Mucosa of rectum (tissue), 2 donors: ENCODE data around the gene PPP4R2.

Experiments
- H3K27ac ChIP-seq, 2 donors: one replicate each; pipeline ENCODE4 v1.7.0; 2013; ENCODE audit warnings: inconsistent platforms in 2 of 2, low read depth in 2 of 2, low read length in 2 of 2
- H3K27me3 ChIP-seq, 2 donors: one replicate each; pipeline ENCODE4 v1.7.0; 2013; ENCODE audit warnings: low read length in 2 of 2; ENCODE audit not compliant: control insufficient read depth in 2 of 2, insufficient read depth in 2 of 2
- H3K36me3 ChIP-seq, 2 donors: one replicate each; pipeline ENCODE4 v1.7.0; 2013; ENCODE audit warnings: low read length in 2 of 2; ENCODE audit not compliant: control insufficient read depth in 2 of 2, insufficient read depth in 2 of 2
- H3K4me1 ChIP-seq, 2 donors: one replicate each; pipeline ENCODE4 v1.7.0; 2013; ENCODE audit warnings: low read length in 2 of 2, mild to moderate bottlenecking in 1 of 2; ENCODE audit not compliant: control insufficient read depth in 2 of 2, insufficient read depth in 2 of 2
- H3K4me3 ChIP-seq, 2 donors: one replicate each; pipeline ENCODE4 v1.7.0; 2013; ENCODE audit warnings: low read length in 2 of 2
- H3K9ac ChIP-seq, 2 donors: one replicate each; pipeline ENCODE4 v1.7.0; 2013; ENCODE audit warnings: low read length in 2 of 2, low read depth in 1 of 2, mild to moderate bottlenecking in 1 of 2
- H3K9me3 ChIP-seq, 2 donors: one replicate each; pipeline ENCODE4 v1.7.0; 2013; ENCODE audit warnings: low read length in 2 of 2; ENCODE audit not compliant: control insufficient read depth in 2 of 2
- donor health status: healthy.
- donor health status: Normal muscosa, but diverticular disease.

PPP4R2 gene

DNA sequence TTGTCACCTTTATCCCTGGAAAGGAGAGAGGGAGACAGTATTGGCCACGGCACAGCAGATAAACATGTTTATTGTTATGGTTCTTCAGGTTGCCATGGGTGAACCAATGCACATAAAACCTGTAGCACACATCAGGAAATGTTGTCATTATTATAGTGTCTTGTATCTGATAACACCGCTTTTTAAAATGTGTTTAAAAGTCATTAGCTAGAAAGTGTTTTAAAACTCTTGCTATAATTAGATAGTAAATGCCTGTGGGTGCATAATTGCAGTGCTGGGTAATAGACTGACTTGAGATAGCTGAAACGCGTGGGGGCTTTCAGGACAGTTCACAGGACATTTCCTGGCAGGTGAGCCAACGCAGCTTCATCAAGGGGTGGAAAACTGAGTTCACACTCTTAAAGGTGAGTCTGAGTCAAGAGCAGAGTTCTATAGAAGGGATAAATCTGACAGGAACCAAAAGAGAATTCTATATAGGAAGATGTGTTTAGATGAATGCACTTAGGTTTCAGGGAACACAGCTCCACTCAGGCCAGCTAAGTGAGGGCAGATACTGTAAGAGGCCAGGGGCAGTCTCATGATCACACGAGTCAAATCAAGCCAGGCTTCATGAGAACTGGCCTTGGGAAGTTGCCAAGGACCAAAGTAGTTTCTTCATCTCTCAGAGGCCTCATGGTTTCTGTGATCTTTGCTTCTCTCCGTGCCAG is 35.6 kb upstream of the PPP4R2 start:
- H3K27ac ChIP-seq, result peak overlapping the region; percentile 40 to 52
- H3K9ac ChIP-seq, result no peak overlapping the region
- H3K4me3 ChIP-seq, result no peak overlapping the region
- no peaks in the 10 kb centered on the region for H3K9me3 ChIP-seq
- no peaks in the 10 kb centered on the region for H3K27me3 ChIP-seq
- no peaks in the 10 kb centered on the region for H3K36me3 ChIP-seq
- peaks cover 4 to 18% of the 10 kb centered on the region in 2 donors for H3K4me1 ChIP-seq

DNA sequence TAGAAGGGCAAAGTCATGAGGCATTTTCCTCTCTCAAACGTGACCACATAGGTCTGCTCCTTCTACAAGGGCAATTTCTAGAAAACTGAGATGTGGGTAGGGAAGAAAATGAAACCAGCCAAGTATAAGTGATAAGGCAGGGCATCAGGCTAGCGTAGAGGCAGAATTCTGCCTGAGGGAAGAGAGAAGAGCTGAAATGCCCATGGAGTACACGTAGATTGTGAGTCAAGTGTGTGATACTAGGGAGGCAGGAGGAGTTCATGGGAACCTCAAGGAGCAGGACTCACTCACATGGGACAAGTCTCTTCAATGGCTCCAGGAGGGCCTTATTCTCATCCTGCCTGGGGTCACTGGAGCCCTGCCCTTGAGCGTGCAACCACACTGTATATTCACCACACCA is 34.9 kb upstream of the PPP4R2 start:
- Histone ChIP-seq H3K9ac (no peak overlapping the region), H3K4me3 (no peak overlapping the region), H3K27ac (no peak overlapping the region), H3K36me3 (no peaks in the 10 kb centered on the region), H3K4me1 (peaks cover 4 to 18% of the 10 kb centered on the region in 2 donors), H3K27me3 (no peaks in the 10 kb centered on the region), H3K9me3 (no peaks in the 10 kb centered on the region)

DNA sequence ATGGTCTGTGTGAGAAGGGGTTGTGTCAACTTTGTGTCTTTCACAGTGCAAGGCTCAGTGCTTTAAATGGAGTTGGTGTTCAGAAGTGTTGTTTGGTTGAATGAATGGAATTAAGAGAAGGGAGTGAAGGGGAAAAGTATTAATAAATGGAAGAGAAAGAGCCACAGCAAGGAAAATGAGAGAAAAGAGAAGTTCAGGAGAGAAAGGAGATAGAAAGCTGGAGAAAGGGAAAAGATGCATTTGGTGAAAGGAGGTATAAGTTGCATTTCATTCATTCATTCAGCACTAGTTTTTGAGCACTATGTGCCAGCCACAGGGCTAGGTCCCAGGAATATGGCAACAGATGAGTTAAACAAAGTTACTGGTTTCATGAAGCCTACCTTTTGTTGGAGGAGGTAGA is 34.3 kb upstream of the PPP4R2 start:
- peaks cover 4 to 18% of the 10 kb centered on the region in 2 donors for H3K4me1 ChIP-seq
- H3K4me3 ChIP-seq, result no peak overlapping the region
- H3K36me3 ChIP-seq, result no peaks in the 10 kb centered on the region
- H3K27ac ChIP-seq, result no peak overlapping the region
- no peaks in the 10 kb centered on the region for H3K27me3 ChIP-seq
- H3K9me3 ChIP-seq, result no peaks in the 10 kb centered on the region
- H3K9ac ChIP-seq, result no peak overlapping the region

DNA sequence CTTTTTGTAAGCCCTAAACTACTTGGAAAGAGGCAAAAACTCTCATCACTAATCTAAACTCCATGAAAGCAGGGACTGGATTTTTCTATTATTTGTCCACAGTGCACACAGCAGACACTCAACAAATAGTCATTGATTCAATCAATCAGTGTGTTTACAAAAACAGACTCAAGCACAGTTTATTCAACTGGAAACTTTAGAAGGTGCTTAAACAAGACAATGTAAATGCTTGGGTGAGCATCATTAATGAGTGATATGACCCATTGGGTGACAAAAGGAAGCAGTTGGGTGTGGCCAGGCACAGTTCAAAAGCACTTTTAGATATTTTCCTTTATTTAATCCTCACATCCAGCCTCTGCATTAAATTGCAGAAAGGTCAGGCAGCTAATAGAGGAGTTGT is 32.0 kb upstream of the PPP4R2 start:
- H3K9ac ChIP-seq, result no peak overlapping the region
- H3K4me1 ChIP-seq, result peaks cover 4 to 18% of the 10 kb centered on the region in 2 donors
- H3K36me3 ChIP-seq, result no peaks in the 10 kb centered on the region
- no peaks in the 10 kb centered on the region for H3K27me3 ChIP-seq
- H3K27ac ChIP-seq, result no peak overlapping the region
- no peaks in the 10 kb centered on the region for H3K9me3 ChIP-seq
- H3K4me3 ChIP-seq, result no peak overlapping the region

DNA sequence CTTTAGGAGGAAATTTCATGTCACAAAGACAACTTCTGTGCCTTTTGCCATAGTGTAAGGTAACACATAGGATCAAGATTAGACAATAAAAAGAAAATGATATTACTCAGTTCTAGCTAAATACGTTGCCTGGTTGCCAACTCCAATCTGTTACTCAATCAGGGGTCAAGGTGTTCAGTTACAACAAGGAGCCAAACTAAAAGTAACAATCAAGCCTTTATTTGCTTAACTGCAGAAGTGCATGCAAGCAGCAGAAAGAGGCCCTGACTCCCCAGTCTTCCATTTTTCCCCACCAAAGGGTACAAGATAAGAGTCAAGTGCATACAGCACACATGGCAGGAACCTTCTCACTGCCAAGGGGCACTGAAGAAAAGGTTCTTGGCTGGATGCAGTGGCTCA is 28.3 kb upstream of the PPP4R2 start:
- Histone ChIP-seq H3K4me3 (no peak overlapping the region), H3K27ac (no peak overlapping the region), H3K36me3 (no peaks in the 10 kb centered on the region), H3K4me1 (peaks cover 0 to 5% of the 10 kb centered on the region in 2 donors), H3K9me3 (no peaks in the 10 kb centered on the region), H3K27me3 (no peaks in the 10 kb centered on the region), H3K9ac (no peak overlapping the region)

DNA sequence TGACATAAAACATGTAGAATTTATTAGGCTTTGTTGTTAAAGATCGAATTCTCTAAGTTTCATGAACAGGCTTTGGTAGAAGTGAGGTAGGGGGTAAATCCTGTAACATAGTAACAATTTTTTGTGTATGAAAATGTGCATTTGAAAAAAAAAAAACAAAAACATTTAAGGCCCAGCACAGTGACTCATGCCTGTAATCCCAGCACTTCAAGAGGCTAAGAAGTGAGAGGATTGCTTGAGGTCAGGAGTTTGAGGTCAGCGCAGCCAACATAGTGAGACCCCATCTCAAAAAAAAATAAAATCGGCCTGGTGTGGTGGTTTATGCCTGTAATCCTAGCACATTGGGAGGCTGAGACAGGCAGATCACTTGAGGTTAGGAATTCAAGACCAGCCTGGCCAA is 26.8 kb upstream of the PPP4R2 start:
- H3K27me3 ChIP-seq, result no peaks in the 10 kb centered on the region
- no peak overlapping the region for H3K4me3 ChIP-seq
- H3K27ac ChIP-seq, result no peak overlapping the region
- H3K36me3 ChIP-seq, result no peaks in the 10 kb centered on the region
- no peaks in the 10 kb centered on the region for H3K9me3 ChIP-seq
- no peak overlapping the region for H3K9ac ChIP-seq
- peaks cover 0 to 8% of the 10 kb centered on the region in 2 donors for H3K4me1 ChIP-seq

DNA sequence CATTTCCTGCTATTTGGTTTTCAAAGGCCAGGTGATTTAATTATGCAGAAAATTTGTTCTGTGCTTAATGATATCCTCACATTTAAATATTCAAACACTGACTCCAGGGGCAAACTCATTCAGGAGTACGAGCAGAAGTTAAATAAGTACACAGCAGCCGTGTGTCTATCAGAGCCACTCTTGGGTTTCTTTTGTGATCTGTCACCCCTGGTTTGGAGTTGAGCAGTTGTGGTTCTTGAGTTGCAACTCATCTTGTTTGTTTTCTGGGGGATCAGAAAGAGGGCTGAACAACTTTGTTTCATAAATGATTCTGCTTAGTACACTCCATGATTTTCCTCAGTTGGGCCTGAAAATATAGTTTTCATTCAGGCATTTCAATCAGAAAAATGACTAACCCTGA is 25.7 kb upstream of the PPP4R2 start:
- H3K9ac ChIP-seq, result no peak overlapping the region
- no peaks in the 10 kb centered on the region for H3K27me3 ChIP-seq
- no peak overlapping the region for H3K27ac ChIP-seq
- H3K4me3 ChIP-seq, result no peak overlapping the region
- no peaks in the 10 kb centered on the region for H3K9me3 ChIP-seq
- peaks cover 0 to 8% of the 10 kb centered on the region in 2 donors for H3K4me1 ChIP-seq
- no peaks in the 10 kb centered on the region for H3K36me3 ChIP-seq

DNA sequence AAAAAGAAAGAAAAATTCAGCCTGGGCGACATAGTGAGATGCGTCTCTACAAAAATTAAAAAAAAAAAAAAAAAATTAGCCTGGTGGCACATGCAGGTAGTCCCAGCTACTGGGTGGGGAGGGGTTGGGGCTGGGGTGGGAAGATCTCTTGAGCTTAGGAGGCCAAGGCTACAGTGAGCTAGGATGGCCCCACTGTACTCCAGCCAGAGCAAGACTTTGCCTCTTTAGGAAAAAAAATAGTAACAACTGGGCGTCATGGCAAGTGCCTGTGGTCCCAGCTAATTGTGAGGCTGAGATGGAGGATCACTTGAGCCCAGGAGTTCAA is 23.9 kb upstream of the PPP4R2 start:
- Histone ChIP-seq H3K9me3 (no peaks in the 10 kb centered on the region), H3K27me3 (no peaks in the 10 kb centered on the region), H3K4me3 (no peak overlapping the region), H3K27ac (no peak overlapping the region), H3K9ac (no peak overlapping the region), H3K36me3 (no peaks in the 10 kb centered on the region), H3K4me1 (peaks cover 0 to 8% of the 10 kb centered on the region in 2 donors)

DNA sequence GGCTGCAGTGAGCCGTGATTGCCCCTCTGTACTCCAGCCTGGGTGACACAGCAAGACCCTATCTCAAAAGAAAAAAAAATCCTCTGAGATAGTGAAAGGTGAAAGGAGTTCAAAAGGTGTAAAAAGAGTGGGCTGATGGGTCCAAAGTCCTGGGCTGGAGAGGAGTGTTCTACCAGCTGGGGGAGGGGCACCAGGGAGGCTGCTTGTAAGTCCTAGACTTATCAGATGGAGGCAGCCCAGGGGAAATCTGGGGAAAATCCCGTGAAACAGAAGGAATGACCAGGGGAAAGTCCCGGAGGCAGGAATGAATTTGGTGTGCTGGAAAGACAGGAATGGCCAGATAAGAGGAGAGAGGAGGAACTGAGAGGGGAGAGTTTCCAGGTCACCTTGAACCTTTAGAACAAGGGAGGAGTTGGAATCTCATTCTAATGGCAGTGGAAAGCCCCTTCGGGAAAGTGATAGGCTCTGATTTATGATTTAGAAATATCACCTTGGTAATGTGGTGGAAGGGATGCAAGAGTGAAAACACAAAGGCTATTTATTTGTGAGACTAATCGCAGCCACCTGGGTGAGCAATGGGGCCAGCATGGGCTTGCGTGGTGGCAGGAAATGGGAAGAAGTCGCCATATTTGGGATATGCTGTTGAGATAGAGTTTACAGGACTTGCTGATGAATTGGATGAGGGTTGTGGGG is 23.4 kb upstream of the PPP4R2 start:
- no peaks in the 10 kb centered on the region for H3K27me3 ChIP-seq
- H3K27ac ChIP-seq, result peak overlapping the region in 1 of 2 donors; percentile 27
- peaks cover 0 to 8% of the 10 kb centered on the region in 2 donors for H3K4me1 ChIP-seq
- H3K36me3 ChIP-seq, result no peaks in the 10 kb centered on the region
- no peak overlapping the region for H3K9ac ChIP-seq
- no peak overlapping the region for H3K4me3 ChIP-seq
- no peaks in the 10 kb centered on the region for H3K9me3 ChIP-seq

DNA sequence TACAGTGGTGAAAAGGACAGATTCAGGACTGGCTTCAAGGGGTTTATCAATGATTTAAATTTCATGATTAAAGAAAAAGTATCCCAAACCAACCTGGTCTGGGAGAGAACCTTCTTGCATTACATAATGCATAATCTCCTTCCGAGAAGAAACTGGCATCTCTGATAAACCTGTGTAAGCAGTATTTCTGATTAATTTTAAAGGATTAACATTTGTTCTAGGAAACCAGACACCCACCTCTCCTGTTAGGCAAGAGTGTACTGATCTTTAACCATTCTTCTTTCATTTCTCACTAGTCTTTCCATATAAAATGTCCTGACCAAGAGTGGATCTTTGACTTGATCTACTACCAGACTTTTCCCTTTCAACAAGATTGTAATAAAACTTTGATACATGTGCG is 22.8 kb upstream of the PPP4R2 start:
- Histone ChIP-seq H3K36me3 (no peaks in the 10 kb centered on the region), H3K9ac (no peak overlapping the region), H3K27me3 (no peaks in the 10 kb centered on the region), H3K9me3 (no peaks in the 10 kb centered on the region), H3K4me1 (peaks cover 0 to 8% of the 10 kb centered on the region in 2 donors), H3K4me3 (no peak overlapping the region), H3K27ac (peak overlapping the region in 1 of 2 donors; percentile 27)
